Transverse colon (tissue), 4 donors: ENCODE measurements around the gene PDZD2.

ENCODE experiments used
- EP300 ChIP-seq: sonication (generic); formaldehyde crosslinking; IDR thresholded peaks from one replicate; pipeline ENCODE4 v1.6.1; 2017; ENCODE audit warnings: antibody characterized with exemption, low read depth
- POLR2A ChIP-seq: fragments of 450-650 bp; IDR thresholded peaks from one replicate; pipeline ENCODE4 v1.6.1; 2016; ENCODE audit warnings: antibody characterized with exemption, mild to moderate bottlenecking, moderate library complexity
- POLR2AphosphoS5 ChIP-seq, 3 donors: sonication (generic); formaldehyde crosslinking; IDR thresholded peaks; one replicate each; pipeline ENCODE4 v1.6.1; 2016; ENCODE audit warnings: antibody characterized with exemption in 3 of 3
- TF ChIP-seq, protein P1 (sequence below), 5 experiments: fragments of 200-600 bp in 3 of 5; fragments of 450-650 bp in 2 of 5; sonication (generic) in 3 of 5; IDR thresholded peaks; 1 replicate in 2 of 5; 2 replicates in 3 of 5; pipeline ENCODE4 v1.5.1; 2016 to 2017; ENCODE audit warnings: antibody characterized with exemption in 5 of 5, inconsistent platforms in 3 of 5, mild to moderate bottlenecking in 2 of 5, moderate library complexity in 1 of 5

- TF ChIP-seq, protein P1, sequence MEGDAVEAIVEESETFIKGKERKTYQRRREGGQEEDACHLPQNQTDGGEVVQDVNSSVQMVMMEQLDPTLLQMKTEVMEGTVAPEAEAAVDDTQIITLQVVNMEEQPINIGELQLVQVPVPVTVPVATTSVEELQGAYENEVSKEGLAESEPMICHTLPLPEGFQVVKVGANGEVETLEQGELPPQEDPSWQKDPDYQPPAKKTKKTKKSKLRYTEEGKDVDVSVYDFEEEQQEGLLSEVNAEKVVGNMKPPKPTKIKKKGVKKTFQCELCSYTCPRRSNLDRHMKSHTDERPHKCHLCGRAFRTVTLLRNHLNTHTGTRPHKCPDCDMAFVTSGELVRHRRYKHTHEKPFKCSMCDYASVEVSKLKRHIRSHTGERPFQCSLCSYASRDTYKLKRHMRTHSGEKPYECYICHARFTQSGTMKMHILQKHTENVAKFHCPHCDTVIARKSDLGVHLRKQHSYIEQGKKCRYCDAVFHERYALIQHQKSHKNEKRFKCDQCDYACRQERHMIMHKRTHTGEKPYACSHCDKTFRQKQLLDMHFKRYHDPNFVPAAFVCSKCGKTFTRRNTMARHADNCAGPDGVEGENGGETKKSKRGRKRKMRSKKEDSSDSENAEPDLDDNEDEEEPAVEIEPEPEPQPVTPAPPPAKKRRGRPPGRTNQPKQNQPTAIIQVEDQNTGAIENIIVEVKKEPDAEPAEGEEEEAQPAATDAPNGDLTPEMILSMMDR (IDR thresholded peaks at IDR 0.05): no peak
- TF ChIP-seq POLR2AphosphoS5 (IDR thresholded peaks at IDR 0.05): no peak
- TF ChIP-seq EP300: no peak
- TF ChIP-seq POLR2A: no peak
Measured at GRCh38 chr5:31722111-31722510, 83.2 kb downstream of the PDZD2 start.
